H1 (cell line): ENCODE data around the gene BRD9. TPM values are rescaled to one million over a fixed set of nuclear protein-coding genes. Genes with fewer than 3 reads are reported as not detected.

ENCODE experiments used
- CHD2 ChIP-seq: IDR thresholded peaks from 2 replicates; pipeline ENCODE4 v1.6.1; 2012; ENCODE audit warnings: low read length, improper control_type of control experiment
- RAD21 ChIP-seq, 2 experiments: IDR thresholded peaks in 1 of 2; conservative IDR thresholded peaks in 1 of 2; 2 replicates each; pipeline ENCODE4 v1.6.1; 2011; ENCODE audit warnings: low read depth in 2 of 2, low read length in 2 of 2, improper control_type of control experiment in 1 of 2, inconsistent platforms in 1 of 2, mild to moderate bottlenecking in 1 of 2, moderate library complexity in 1 of 2
- polyA plus RNA-seq, 7 experiments: library from polyadenylated mRNA; depleted of rRNA in 3 of 7; stranded (reverse) in 5 of 7; unstranded in 2 of 7; fragments of >200 nt in 5 of 7; fragments of 200-250 nt in 2 of 7; gene quantifications; 1 replicate in 5 of 7; 2 replicates in 1 of 7; 4 replicates in 1 of 7; pipeline versions ENCODE4 v1.2.1 to v1.2.3, GENCODE V29; 2011 to 2013; ENCODE audit warnings: missing spikeins in 2 of 7, mixed read lengths in 2 of 7
- total RNA-seq: library from RNA; stranded (reverse); fragmentation: NEBNext Ultra II Directional; extraction: Animal tissue kit (Norgen Biotek cat#: 25700); gene quantifications from 2 replicates; pipeline ENCODE4 v1.2.1, GENCODE V29; 2021

Gene BRD9
- total and polyA plus RNA-seq, 2 of the 8 experiments (the other 6 are each of a cell fraction or from before 2014, with no cell fraction given): 9.3 to 49.4 TPM

DNA sequence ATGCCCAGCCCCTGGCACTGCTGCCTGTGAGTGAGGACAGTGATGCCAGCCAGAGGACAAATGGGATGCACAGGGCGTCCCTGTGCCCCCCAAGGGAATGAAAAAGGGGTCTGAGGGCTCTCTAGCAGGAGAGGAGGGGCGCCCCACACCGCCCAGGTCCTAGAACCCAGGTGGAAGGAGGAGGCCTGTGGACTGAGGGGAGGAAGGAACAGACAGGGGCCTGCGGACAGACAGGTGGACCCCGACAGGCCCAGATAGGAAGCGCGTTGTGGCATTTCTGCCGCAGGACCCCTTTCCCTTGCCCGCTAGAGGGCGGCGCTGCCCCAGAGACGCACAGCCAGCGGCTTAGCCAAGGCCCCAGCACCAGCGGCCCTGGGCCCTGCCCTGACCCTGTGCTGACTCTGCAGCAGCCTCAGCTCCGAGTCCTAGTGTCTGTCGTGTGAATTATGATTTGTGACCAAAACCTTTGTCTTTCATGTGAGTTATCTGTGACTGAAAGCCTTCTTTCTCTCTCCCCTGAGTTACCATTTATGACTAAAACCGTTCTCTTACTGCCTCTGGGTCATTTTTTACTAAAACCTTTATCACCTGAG lies 30.8 kb upstream of the BRD9 start (continued):
- TF ChIP-seq RAD21 (IDR thresholded peaks at IDR 0.05 in 1 of 2, conservative IDR thresholded peaks at IDR 0.05 in 1 of 2; ENCODE audit: low read depth in 2 of 2, low read length in 2 of 2) (peak; percentile 97), CHD2 (peak; percentile 33; the same call in 1 of the 2 replicates)
